Osteoblast (primary cell): ENCODE measurements around the gene BSN. TPM values are rescaled to one million over a fixed set of nuclear protein-coding genes. Genes with fewer than 3 reads are reported as not detected.

Experiments
- DNase-seq: peaks from one replicate; pipeline ENCODE4 v3.0.0; 2011; ENCODE audit warnings: low spot score, mixed read lengths; ENCODE audit not compliant: insufficient read length; ENCODE audit errors: missing footprints
- H2AFZ ChIP-seq: 2 replicates; pipeline ENCODE4 v1.6.0; 2011; ENCODE audit warnings: mild to moderate bottlenecking, low read length
- H3K27ac ChIP-seq: 2 replicates; pipeline ENCODE4 v1.5.1; 2011; ENCODE audit warnings: mild to moderate bottlenecking, low read depth, low read length, moderate library complexity
- H3K27me3 ChIP-seq: 2 replicates; pipeline ENCODE4 v1.6.0; 2012; ENCODE audit warnings: mild to moderate bottlenecking, control low read depth, inconsistent platforms, low read length, moderate library complexity; ENCODE audit not compliant: insufficient read depth
- H3K36me3 ChIP-seq: 2 replicates; pipeline ENCODE4 v1.5.1; 2011; ENCODE audit warnings: mild to moderate bottlenecking, low read length, control low read depth, moderate library complexity; ENCODE audit not compliant: insufficient read depth
- H3K4me1 ChIP-seq: 2 replicates; pipeline ENCODE4 v1.5.1; 2011; ENCODE audit warnings: mild to moderate bottlenecking, low read length, control low read depth, moderate library complexity; ENCODE audit not compliant: insufficient read depth
- H3K4me2 ChIP-seq: 2 replicates; pipeline ENCODE4 v1.6.0; 2011; ENCODE audit warnings: mild to moderate bottlenecking, low read length; ENCODE audit not compliant: insufficient read depth
- H3K4me3 ChIP-seq: fragments of 200-600 bp; sonication (generic); 3 replicates; pipeline ENCODE4 v1.5.1; 2012; ENCODE audit warnings: mild to moderate bottlenecking, low read length, inconsistent platforms; ENCODE audit not compliant: insufficient read depth
- H3K79me2 ChIP-seq: 2 replicates; pipeline ENCODE4 v1.6.0; 2012; ENCODE audit warnings: mild to moderate bottlenecking, low read length, control low read depth, inconsistent platforms; ENCODE audit not compliant: insufficient read depth
- H3K9me3 ChIP-seq: 2 replicates; pipeline ENCODE4 v1.5.1; 2011; ENCODE audit warnings: low read depth, low read length, control low read depth
- H4K20me1 ChIP-seq: 2 replicates; pipeline ENCODE4 v1.6.0; 2012; ENCODE audit warnings: mild to moderate bottlenecking, low read length, control low read depth; ENCODE audit not compliant: insufficient read depth
- CTCF ChIP-seq: IDR thresholded peaks from 2 replicates; pipeline ENCODE4 v1.5.1; 2011; ENCODE audit warnings: mild to moderate bottlenecking, low read depth, low read length, moderate library complexity; ENCODE audit errors: extremely low read depth
- total RNA-seq: library from RNA; depleted of rRNA; stranded (reverse); fragments of >200 nt; gene quantifications from 2 replicates; pipeline ENCODE4 v1.2.3, GENCODE V29; 2012

Gene BSN
- total RNA-seq, 1 donor, result under 0.01 TPM

GRCh38 chr3:49714728-49715550, 160.7 kb downstream of the BSN start:
- H3K27me3 ChIP-seq, result no peaks in the 10 kb centered on the region
- no peak overlapping the region for H3K4me3 ChIP-seq
- H3K4me1 ChIP-seq, result peaks cover 6% of the 10 kb centered on the region
- no peak overlapping the region for H3K27ac ChIP-seq
- peaks cover 8% of the 10 kb centered on the region for H4K20me1 ChIP-seq
- no peaks in the 10 kb centered on the region for H3K9me3 ChIP-seq
- no peaks in the 10 kb centered on the region for H3K36me3 ChIP-seq
- DNase-seq, result peak; percentile 75
- no peaks in the 10 kb centered on the region for H3K79me2 ChIP-seq
- no peak overlapping the region for H2AFZ ChIP-seq
- no peak for TF ChIP-seq CTCF
- H3K4me2 ChIP-seq, result no peak overlapping the region

GRCh38 chr3:49715611-49716121, 161.4 kb downstream of the BSN start:
- Histone ChIP-seq H3K4me3 (no peak overlapping the region), H3K9me3 (no peaks in the 10 kb centered on the region), H3K79me2 (no peaks in the 10 kb centered on the region), H3K27me3 (no peaks in the 10 kb centered on the region), H4K20me1 (peaks cover 12% of the 10 kb centered on the region), H3K4me2 (no peak overlapping the region), H3K27ac (no peak overlapping the region), H2AFZ (no peak overlapping the region), H3K4me1 (peaks cover 6% of the 10 kb centered on the region), H3K36me3 (peaks cover 1% of the 10 kb centered on the region)
- peak; percentile 57 for DNase-seq
- no peak for TF ChIP-seq CTCF

GRCh38 chr3:49716169-49716568, 161.9 kb downstream of the BSN start:
- no peak for TF ChIP-seq CTCF
- Histone ChIP-seq H3K4me1 (peaks cover 6% of the 10 kb centered on the region), H3K9me3 (no peaks in the 10 kb centered on the region), H3K27me3 (no peaks in the 10 kb centered on the region), H3K36me3 (peaks cover 6% of the 10 kb centered on the region), H3K4me2 (no peak overlapping the region), H2AFZ (no peak overlapping the region), H3K4me3 (no peak overlapping the region), H4K20me1 (peaks cover 12% of the 10 kb centered on the region), H3K27ac (no peak overlapping the region), H3K79me2 (no peaks in the 10 kb centered on the region)
- peak; percentile 53 for DNase-seq

GRCh38 chr3:49716691-49717210, 162.5 kb downstream of the BSN start:
- peaks cover 10% of the 10 kb centered on the region for H3K36me3 ChIP-seq
- DNase-seq, result peak; percentile 48
- H3K9me3 ChIP-seq, result no peaks in the 10 kb centered on the region
- H3K4me3 ChIP-seq, result no peak overlapping the region
- no peak for TF ChIP-seq CTCF
- no peak overlapping the region for H3K4me2 ChIP-seq
- no peak overlapping the region for H3K27ac ChIP-seq
- H3K79me2 ChIP-seq, result no peaks in the 10 kb centered on the region
- peaks cover 12% of the 10 kb centered on the region for H4K20me1 ChIP-seq
- H3K27me3 ChIP-seq, result no peaks in the 10 kb centered on the region
- no peak overlapping the region for H2AFZ ChIP-seq
- H3K4me1 ChIP-seq, result peaks cover 6% of the 10 kb centered on the region
